ENCODE data around the gene ESYT2.

DNA sequence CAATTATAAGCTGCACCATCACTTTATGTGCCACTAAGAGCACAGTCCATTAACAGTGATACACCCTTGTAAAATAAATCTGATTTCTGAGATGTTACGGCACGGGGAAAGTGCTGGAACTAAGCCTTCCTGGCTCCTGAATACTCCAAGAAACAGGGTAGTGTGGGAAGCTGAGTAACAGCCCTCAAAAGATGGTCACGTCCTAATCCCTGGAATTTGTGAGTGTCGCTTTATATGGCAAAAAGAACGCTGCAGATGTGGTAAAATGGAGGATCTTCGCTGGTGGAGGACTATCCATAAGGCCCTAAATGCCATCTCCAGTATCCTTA, 13.5 kb downstream of the ESYT2 start:
- TF ChIP-seq, protein P1, sequence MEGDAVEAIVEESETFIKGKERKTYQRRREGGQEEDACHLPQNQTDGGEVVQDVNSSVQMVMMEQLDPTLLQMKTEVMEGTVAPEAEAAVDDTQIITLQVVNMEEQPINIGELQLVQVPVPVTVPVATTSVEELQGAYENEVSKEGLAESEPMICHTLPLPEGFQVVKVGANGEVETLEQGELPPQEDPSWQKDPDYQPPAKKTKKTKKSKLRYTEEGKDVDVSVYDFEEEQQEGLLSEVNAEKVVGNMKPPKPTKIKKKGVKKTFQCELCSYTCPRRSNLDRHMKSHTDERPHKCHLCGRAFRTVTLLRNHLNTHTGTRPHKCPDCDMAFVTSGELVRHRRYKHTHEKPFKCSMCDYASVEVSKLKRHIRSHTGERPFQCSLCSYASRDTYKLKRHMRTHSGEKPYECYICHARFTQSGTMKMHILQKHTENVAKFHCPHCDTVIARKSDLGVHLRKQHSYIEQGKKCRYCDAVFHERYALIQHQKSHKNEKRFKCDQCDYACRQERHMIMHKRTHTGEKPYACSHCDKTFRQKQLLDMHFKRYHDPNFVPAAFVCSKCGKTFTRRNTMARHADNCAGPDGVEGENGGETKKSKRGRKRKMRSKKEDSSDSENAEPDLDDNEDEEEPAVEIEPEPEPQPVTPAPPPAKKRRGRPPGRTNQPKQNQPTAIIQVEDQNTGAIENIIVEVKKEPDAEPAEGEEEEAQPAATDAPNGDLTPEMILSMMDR (optimal IDR thresholded peaks at IDR 0.05 in 1 of 3, IDR thresholded peaks at IDR 0.05 in 1 of 3, conservative IDR thresholded peaks at IDR 0.05 in 1 of 3; ENCODE audit: extremely low read depth in 1 of 3, insufficient read depth in 2 of 3, low read length in 3 of 3): no peak
- TF ChIP-seq EZH2 (IDR thresholded peaks at IDR 0.05; ENCODE audit: low read length): no peak
